Endothelial cell of umbilical vein (primary cell): ENCODE measurements around the gene SLC25A5. TPM values are rescaled to one million over a fixed set of nuclear protein-coding genes. Genes with fewer than 3 reads are reported as not detected.

Experiments used
- polyA plus RNA-seq, 4 experiments: library from polyadenylated mRNA; depleted of rRNA in 3 of 4; stranded (reverse) in 3 of 4; unstranded in 1 of 4; fragments of >200 nt; gene quantifications; 2 replicates each; pipeline versions ENCODE4 v1.2.1 to v1.2.3, GENCODE V29; 2011 to 2012; ENCODE audit warnings: missing spikeins in 1 of 4
- small RNA-seq: library from RNA; depleted of rRNA; stranded (forward); fragments of <200 nt; gene quantifications from one replicate; pipeline ENCODE3, GENCODE V24; 2012; ENCODE audit warnings: low replicate concordance, low read depth; ENCODE audit not compliant: insufficient read depth, insufficient read length
- total RNA-seq: library from RNA; stranded (reverse); gene quantifications from 2 replicates; pipeline ENCODE4 v1.2.3, GENCODE V29; 2021

The SLC25A5 gene
- total and polyA plus RNA-seq, 2 donors (not counting 3 experiments of a cell fraction or from before 2014, with no cell fraction given): 379 to 651 TPM

Small RNA genes within 50 kb of the gene (small RNA-seq; reads per million reads assigned to genes)
- gene RNU1-67P: 11.8 reads per million, percentile 66 among the genes with 10 or more reads in this experiment
- not detected for gene RNY3P16

Other genes with a start within 250 kb of the SLC25A5 start
- gene PGRMC1, start 232.2 kb upstream of the SLC25A5 start, total RNA-seq: 59.2 and 61.8 TPM in 2 replicates
- 37.4 and 43.7 TPM in 2 replicates for gene PGRMC1, start 232.2 kb upstream of the SLC25A5 start, polyA plus RNA-seq
- gene SLC25A43, start 69.1 kb upstream of the SLC25A5 start, total RNA-seq: 6.7 and 11.5 TPM in 2 replicates
- gene SLC25A43, start 69.1 kb upstream of the SLC25A5 start, polyA plus RNA-seq: 7.0 and 7.2 TPM in 2 replicates
- gene STEEP1, start 97.0 kb downstream of the SLC25A5 start, total RNA-seq: 21.0 and 23.1 TPM in 2 replicates
- gene STEEP1, start 97.0 kb downstream of the SLC25A5 start, polyA plus RNA-seq: 8.6 and 12.1 TPM in 2 replicates
- 66.1 and 66.9 TPM in 2 replicates for gene UBE2A, start 106.1 kb downstream of the SLC25A5 start, total RNA-seq
- gene UBE2A, start 106.1 kb downstream of the SLC25A5 start, polyA plus RNA-seq: 32.9 and 40.7 TPM in 2 replicates
- gene NKRF, start 138.0 kb downstream of the SLC25A5 start, total RNA-seq: 10.8 and 12.0 TPM in 2 replicates
- gene NKRF, start 138.0 kb downstream of the SLC25A5 start, polyA plus RNA-seq: 2.7 and 2.8 TPM in 2 replicates
- 22.2 and 31.8 TPM in 2 replicates for gene SEPTIN6, start 224.7 kb downstream of the SLC25A5 start, total RNA-seq
- gene SEPTIN6, start 224.7 kb downstream of the SLC25A5 start, polyA plus RNA-seq: 15.8 and 23.1 TPM in 2 replicates